Measurements from ENCODE around the gene SPTBN2.
"Not testable (repeated sequence)": the region's sequence is repeated elsewhere in the genome, so short reads cannot be mapped to it uniquely, and the experiment has no call there.

The SPTBN2 gene

GRCh38 chr11:66646828-66647227, 82.2 kb downstream of the SPTBN2 start:
- DNase-seq (ENCODE audit: extremely low read depth in 1 of 2, low read depth in 1 of 2), result no peak

- DNase-seq (ENCODE audit: extremely low read depth in 1 of 2, low read depth in 1 of 2), result no peak
Observed at GRCh38 chr11:66643745-66644437, 85.1 kb downstream of the SPTBN2 start.

DNA sequence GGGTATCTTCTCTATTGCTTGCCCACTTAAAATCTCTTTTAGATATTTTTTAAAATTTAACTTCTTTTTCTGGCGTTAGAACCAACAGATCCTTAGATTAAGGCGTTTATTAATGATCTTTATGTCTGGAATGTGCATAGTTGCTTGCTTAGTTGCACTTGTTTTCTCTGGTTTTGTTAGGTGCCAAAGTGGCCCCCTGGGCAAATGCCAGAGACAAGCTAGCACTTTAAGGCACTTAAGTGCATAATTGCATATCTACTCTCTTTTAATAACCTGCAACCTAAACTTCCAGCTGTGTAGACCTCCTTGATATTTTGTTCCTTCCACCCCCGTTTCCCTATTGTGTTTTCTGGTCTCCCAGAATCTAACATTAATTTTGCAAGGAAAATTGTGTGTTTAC, 87.2 kb downstream of the SPTBN2 start:
- DNase-seq (ENCODE audit: extremely low read depth in 1 of 2, low read depth in 1 of 2), result no peak

DNA sequence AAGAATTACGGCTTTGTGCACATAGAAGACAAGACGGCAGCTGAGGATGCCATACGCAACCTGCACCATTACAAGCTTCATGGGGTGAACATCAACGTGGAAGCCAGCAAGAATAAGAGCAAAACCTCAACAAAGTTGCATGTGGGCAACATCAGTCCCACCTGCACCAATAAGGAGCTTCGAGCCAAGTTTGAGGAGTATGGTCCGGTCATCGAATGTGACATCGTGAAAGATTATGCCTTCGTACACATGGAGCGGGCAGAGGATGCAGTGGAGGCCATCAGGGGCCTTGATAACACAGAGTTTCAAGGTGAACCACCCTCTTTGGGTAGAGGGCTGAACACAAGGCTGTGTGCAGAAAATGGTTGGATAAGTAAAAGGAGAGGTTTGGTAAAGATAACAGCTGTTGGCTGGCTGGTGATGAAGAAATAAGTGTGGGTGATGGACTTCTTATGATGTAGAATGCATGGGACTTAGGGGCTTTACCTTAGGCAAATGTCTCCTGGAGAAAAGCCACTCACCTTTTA, 89.1 kb downstream of the SPTBN2 start:
- DNase-seq (ENCODE audit: extremely low read depth in 1 of 2, low read depth in 1 of 2), result not testable (repeated sequence)

DNA sequence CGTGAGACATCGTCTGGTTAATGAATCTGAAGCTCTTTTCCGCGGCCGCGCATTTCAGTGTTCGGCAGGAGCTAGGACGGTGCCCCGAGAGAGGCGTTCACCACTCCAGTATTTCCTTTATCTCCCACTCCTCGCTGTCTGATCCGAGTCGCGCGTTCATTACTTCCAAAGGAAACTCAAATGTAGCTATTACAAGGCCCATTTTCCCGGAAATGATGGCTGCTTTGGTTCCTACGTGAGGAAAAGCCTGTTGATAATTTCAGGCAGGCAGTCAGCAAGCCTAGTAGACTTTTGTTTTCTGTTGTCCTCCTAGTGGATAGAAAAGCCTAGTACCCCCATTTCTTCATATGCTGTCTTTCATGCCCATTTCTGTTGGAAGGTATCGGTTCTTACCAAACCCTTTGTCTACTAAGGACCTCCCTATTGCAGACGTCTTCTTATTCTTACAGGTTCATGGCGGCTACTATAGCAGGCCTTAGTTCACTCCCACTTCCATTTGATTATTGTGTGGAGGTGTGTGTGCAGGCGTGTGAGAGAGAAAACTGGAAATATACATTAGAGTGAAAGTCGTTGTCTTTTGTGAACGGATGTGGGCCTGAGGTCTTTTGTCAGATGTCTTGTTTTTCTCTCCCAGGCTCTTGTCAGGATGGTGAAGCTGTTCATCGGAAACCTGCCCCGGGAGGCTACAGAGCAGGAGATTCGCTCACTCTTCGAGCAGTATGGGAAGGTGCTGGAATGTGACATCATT, 89.8 kb downstream of the SPTBN2 start:
- DNase-seq (ENCODE audit: extremely low read depth in 1 of 2, low read depth in 1 of 2), result no peak

GRCh38 chr11:66638177-66639065, 90.6 kb downstream of the SPTBN2 start, which contains the start of gene RBM4:
TSS of gene RBM4 (plus strand) at chr11:66638703. CDS start at chr11:66639712, 1,009 bp downstream.
- DNase-seq (ENCODE audit: extremely low read depth in 1 of 2, low read depth in 1 of 2), result peak; percentile 86 to 94

- no peak for DNase-seq (ENCODE audit: extremely low read depth in 1 of 2, low read depth in 1 of 2)
Observed at GRCh38 chr11:66637557-66638176, 91.3 kb downstream of the SPTBN2 start.

- no peak for DNase-seq (ENCODE audit: extremely low read depth in 1 of 2, low read depth in 1 of 2)
Observed at GRCh38 chr11:66636411-66636810, 92.6 kb downstream of the SPTBN2 start.
